C4-2B (cell line): Measurements from ENCODE around the gene CCNY.

ENCODE experiments used
- CTCF ChIP-seq: fragments of 450-650 bp; conservative IDR thresholded peaks from 2 replicates; pipeline ENCODE4 v1.5.1; 2017; ENCODE audit warnings: mild to moderate bottlenecking
- ZFX ChIP-seq: fragments of 450-650 bp; IDR thresholded peaks from 2 replicates; pipeline ENCODE4 v1.6.1; 2017

DNA sequence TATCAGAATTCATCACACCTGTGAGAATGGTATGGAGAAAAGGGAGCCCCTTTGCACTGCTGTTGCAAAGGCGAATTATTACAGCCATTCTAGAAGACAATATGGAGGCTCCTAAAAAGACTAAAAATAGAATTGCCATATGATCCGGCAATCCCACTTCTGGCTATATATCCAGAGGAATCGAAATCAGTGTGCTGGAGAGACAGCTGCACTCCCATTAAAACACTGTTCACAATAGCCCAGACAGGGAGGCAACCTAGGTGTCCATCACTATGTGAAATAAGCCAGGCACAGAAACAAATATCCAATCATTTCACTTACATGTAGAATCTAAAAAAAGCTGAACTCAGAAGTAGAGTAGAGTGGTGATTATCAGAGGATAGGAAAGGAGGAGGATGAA is 242.8 kb downstream of the CCNY start:
- TF ChIP-seq CTCF, result no peak
- TF ChIP-seq ZFX, result no peak
